Body of pancreas (tissue), 4 donors: Measurements from ENCODE around the gene DCAKD.

Source experiments
- POLR2A ChIP-seq, 3 donors: fragments of 450-650 bp; IDR thresholded peaks; one replicate each; pipeline ENCODE4 v1.6.1; 2016; ENCODE audit warnings: antibody characterized with exemption in 3 of 3, mild to moderate bottlenecking in 2 of 3
- TF ChIP-seq, protein P1 (sequence below), 7 experiments: fragments of 450-650 bp in 4 of 7; fragments of 200-600 bp in 3 of 7; sonication (generic) in 3 of 7; IDR thresholded peaks; one replicate each; pipeline ENCODE4 v1.5.1; 2016 to 2019; ENCODE audit warnings: antibody characterized with exemption in 7 of 7

DNA sequence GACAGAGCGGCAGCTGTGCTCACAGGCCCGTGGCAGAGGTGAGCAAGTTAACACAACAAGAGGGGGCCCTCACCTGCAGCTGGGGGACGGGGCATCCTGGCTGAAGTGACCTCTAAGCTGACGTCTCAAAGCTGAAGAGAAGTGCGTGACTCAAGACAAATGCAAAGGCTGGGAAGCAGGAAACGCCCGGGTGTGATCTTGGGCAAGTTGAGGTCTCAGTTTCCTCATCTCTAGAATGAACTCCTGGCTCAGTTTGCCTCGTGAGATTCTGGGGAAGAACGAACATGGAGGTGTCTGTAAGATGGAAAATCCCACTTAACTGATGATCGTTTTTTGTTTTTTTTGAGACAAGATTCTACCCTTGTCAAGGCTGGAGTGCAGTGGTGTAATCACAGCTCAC lies 43.2 kb downstream of the DCAKD start:
- TF ChIP-seq, protein P1, sequence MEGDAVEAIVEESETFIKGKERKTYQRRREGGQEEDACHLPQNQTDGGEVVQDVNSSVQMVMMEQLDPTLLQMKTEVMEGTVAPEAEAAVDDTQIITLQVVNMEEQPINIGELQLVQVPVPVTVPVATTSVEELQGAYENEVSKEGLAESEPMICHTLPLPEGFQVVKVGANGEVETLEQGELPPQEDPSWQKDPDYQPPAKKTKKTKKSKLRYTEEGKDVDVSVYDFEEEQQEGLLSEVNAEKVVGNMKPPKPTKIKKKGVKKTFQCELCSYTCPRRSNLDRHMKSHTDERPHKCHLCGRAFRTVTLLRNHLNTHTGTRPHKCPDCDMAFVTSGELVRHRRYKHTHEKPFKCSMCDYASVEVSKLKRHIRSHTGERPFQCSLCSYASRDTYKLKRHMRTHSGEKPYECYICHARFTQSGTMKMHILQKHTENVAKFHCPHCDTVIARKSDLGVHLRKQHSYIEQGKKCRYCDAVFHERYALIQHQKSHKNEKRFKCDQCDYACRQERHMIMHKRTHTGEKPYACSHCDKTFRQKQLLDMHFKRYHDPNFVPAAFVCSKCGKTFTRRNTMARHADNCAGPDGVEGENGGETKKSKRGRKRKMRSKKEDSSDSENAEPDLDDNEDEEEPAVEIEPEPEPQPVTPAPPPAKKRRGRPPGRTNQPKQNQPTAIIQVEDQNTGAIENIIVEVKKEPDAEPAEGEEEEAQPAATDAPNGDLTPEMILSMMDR (IDR thresholded peaks at IDR 0.05) = no peak
- no peak for TF ChIP-seq POLR2A (IDR thresholded peaks at IDR 0.05)
